ENCODE data around the gene GOLPH3L. TPM values are rescaled to one million over a fixed set of nuclear protein-coding genes. Genes with fewer than 3 reads are reported as not detected.
"Not testable (repeated sequence)": the region's sequence is repeated elsewhere in the genome, so short reads cannot be mapped to it uniquely, and the experiment has no call there.

The GOLPH3L gene
- polyA plus RNA-seq (2012; ENCODE audit: insufficient read depth, insufficient read length): 17.9 TPM

GRCh38 chr1:150696995-150697927 is at the start of gene GOLPH3L:
Gene GOLPH3L (minus strand): TSS chr1:150697154. CDS start chr1:150694838, 2,316 bp downstream.
- DNase-seq (ENCODE audit: low read depth, low spot score): peak; percentile 99
- peak within 1 kb of the TSS; percentile 92 for H3K4me3 ChIP-seq (ENCODE audit: low read length)

- H3K4me3 ChIP-seq (ENCODE audit: low read length): no peak overlapping the region
- DNase-seq (ENCODE audit: low read depth, low spot score): no peak
Observed at GRCh38 chr1:150730130-150730721, 33.3 kb upstream of the GOLPH3L start.

GRCh38 chr1:150724336-150724735 is 27.4 kb upstream of the GOLPH3L start:
- H3K4me3 ChIP-seq (ENCODE audit: low read length): no peak overlapping the region
- no peak for DNase-seq (ENCODE audit: low read depth, low spot score)

- no peak within 1 kb of the TSS for H3K4me3 ChIP-seq (ENCODE audit: low read length)
- DNase-seq (ENCODE audit: low read depth, low spot score): no peak
Observed at GRCh38 chr1:150720703-150721102, 23.7 kb upstream of the GOLPH3L start, which contains the start of gene HORMAD1. Gene HORMAD1 (minus strand): TSS chr1:150720895. CDS start chr1:150719505, 1,390 bp downstream.

GRCh38 chr1:150720098-150720497 is 23.1 kb upstream of the GOLPH3L start:
- DNase-seq (ENCODE audit: low read depth, low spot score): no peak
- no peak overlapping the region for H3K4me3 ChIP-seq (ENCODE audit: low read length)

- no peak overlapping the region for H3K4me3 ChIP-seq (ENCODE audit: low read length)
- DNase-seq (ENCODE audit: low read depth, low spot score): no peak
Observed at GRCh38 chr1:150718225-150718891, 21.4 kb upstream of the GOLPH3L start.

- not testable (repeated sequence) for DNase-seq (ENCODE audit: low read depth, low spot score); H3K4me3 ChIP-seq (ENCODE audit: low read length)
Observed at GRCh38 chr1:150709031-150709430, 12.1 kb upstream of the GOLPH3L start.

- no peak overlapping the region for H3K4me3 ChIP-seq (ENCODE audit: low read length)
- no peak for DNase-seq (ENCODE audit: low read depth, low spot score)
Observed at GRCh38 chr1:150708595-150708994, 11.6 kb upstream of the GOLPH3L start.

GRCh38 chr1:150706091-150706490 is 9.1 kb upstream of the GOLPH3L start:
- H3K4me3 ChIP-seq (ENCODE audit: low read length): no peak overlapping the region
- DNase-seq (ENCODE audit: low read depth, low spot score): no peak

- H3K4me3 ChIP-seq (ENCODE audit: low read length): no peak overlapping the region
- DNase-seq (ENCODE audit: low read depth, low spot score): no peak
Observed at GRCh38 chr1:150703427-150703826, 6.5 kb upstream of the GOLPH3L start.

GRCh38 chr1:150696590-150696989 is 364 bp downstream of the GOLPH3L start:
- H3K4me3 ChIP-seq (ENCODE audit: low read length): peak overlapping the region; percentile 92
- no peak for DNase-seq (ENCODE audit: low read depth, low spot score)

- DNase-seq (ENCODE audit: low read depth, low spot score): no peak
- peak overlapping the region; percentile 92 for H3K4me3 ChIP-seq (ENCODE audit: low read length)
Observed at GRCh38 chr1:150696162-150696561, 792 bp downstream of the GOLPH3L start.

- DNase-seq (ENCODE audit: low read depth, low spot score): no peak
- no peak overlapping the region for H3K4me3 ChIP-seq (ENCODE audit: low read length)
Observed at GRCh38 chr1:150695561-150695960, 1.4 kb downstream of the GOLPH3L start.

- no peak overlapping the region for H3K4me3 ChIP-seq (ENCODE audit: low read length)
- DNase-seq (ENCODE audit: low read depth, low spot score): no peak
Observed at GRCh38 chr1:150692720-150693119, 4.2 kb downstream of the GOLPH3L start.

GRCh38 chr1:150688763-150689162 is 8.2 kb downstream of the GOLPH3L start:
- no peak overlapping the region for H3K4me3 ChIP-seq (ENCODE audit: low read length)
- no peak for DNase-seq (ENCODE audit: low read depth, low spot score)

- DNase-seq (ENCODE audit: low read depth, low spot score): no peak
- no peak overlapping the region for H3K4me3 ChIP-seq (ENCODE audit: low read length)
Observed at GRCh38 chr1:150686275-150686674, 10.7 kb downstream of the GOLPH3L start.

GRCh38 chr1:150683914-150684313 is 13.0 kb downstream of the GOLPH3L start:
- no peak for DNase-seq (ENCODE audit: low read depth, low spot score)

GRCh38 chr1:150678988-150679387 is 18.0 kb downstream of the GOLPH3L start:
- H3K4me3 ChIP-seq (ENCODE audit: low read length): no peak overlapping the region
- no peak for DNase-seq (ENCODE audit: low read depth, low spot score)

More at GRCh38 chr1:150683914-150684313, 13.0 kb downstream of the GOLPH3L start:
- H3K4me3 ChIP-seq (ENCODE audit: low read length): no peak overlapping the region

- no peak for DNase-seq (ENCODE audit: low read depth, low spot score)
- H3K4me3 ChIP-seq (ENCODE audit: low read length): no peak overlapping the region
Observed at GRCh38 chr1:150674881-150675280, 22.1 kb downstream of the GOLPH3L start.

GRCh38 chr1:150663321-150663720 is 33.6 kb downstream of the GOLPH3L start:
- DNase-seq (ENCODE audit: low read depth, low spot score): no peak
- no peak overlapping the region for H3K4me3 ChIP-seq (ENCODE audit: low read length)

Data from Jurkat, Clone E6-1 (cell line).